CD14-positive monocyte (primary cell): ENCODE results near the gene MEGF6. TPM values are rescaled to one million over a fixed set of nuclear protein-coding genes. Genes with fewer than 3 reads are reported as not detected.

Source experiments
- DNase-seq, 3 donors: peaks; one replicate each; pipeline ENCODE4 v3.0.0-alpha.2; 2011 to 2022
- H2AFZ ChIP-seq: 2 replicates; pipeline ENCODE4 v1.6.0; 2012; ENCODE audit warnings: mild to moderate bottlenecking, low read depth, low read length, inconsistent platforms; ENCODE audit not compliant: insufficient read depth, poor library complexity, severe bottlenecking
- H3K27ac ChIP-seq, 2 donors: 1 replicate in 1 of 2; 2 replicates in 1 of 2; pipeline ENCODE4 v1.5.1; 2012 to 2013; ENCODE audit warnings: low read length in 2 of 2, control low read depth in 1 of 2, inconsistent platforms in 1 of 2, low read depth in 1 of 2, mild to moderate bottlenecking in 1 of 2
- H3K27me3 ChIP-seq, 2 donors: one replicate each; pipeline versions ENCODE4 v1.6.0 to v1.6.1; 2011 to 2013; ENCODE audit warnings: low read length in 2 of 2; ENCODE audit not compliant: control insufficient read depth in 2 of 2, insufficient read depth in 2 of 2
- H3K36me3 ChIP-seq, 2 donors: replicated peaks in 1 of 2; 1 replicate in 1 of 2; 2 replicates in 1 of 2; pipeline versions ENCODE4 v1.5.1 to v1.6.1; 2012 to 2013; ENCODE audit warnings: low read length in 2 of 2, control low read depth in 1 of 2, inconsistent platforms in 1 of 2, mild to moderate bottlenecking in 1 of 2; ENCODE audit not compliant: insufficient read depth in 2 of 2, control insufficient read depth in 1 of 2
- H3K4me1 ChIP-seq, 2 donors: 1 replicate in 1 of 2; 2 replicates in 1 of 2; pipeline versions ENCODE4 v1.5.1 to v1.6.1; 2012 to 2013; ENCODE audit warnings: low read length in 2 of 2, control low read depth in 1 of 2, inconsistent platforms in 1 of 2, mild to moderate bottlenecking in 1 of 2, moderate library complexity in 1 of 2; ENCODE audit not compliant: insufficient read depth in 2 of 2, control insufficient read depth in 1 of 2
- H3K4me2 ChIP-seq: replicated peaks from 2 replicates; pipeline ENCODE3; 2012; ENCODE audit warnings: low read length, moderate library complexity, mild to moderate bottlenecking; ENCODE audit not compliant: poor library complexity, severe bottlenecking; ENCODE audit errors: extremely low read depth
- H3K4me3 ChIP-seq, 3 experiments: fragments of 200-600 bp in 1 of 3; sonication (generic) in 1 of 3; replicated peaks in 1 of 3; 1 replicate in 2 of 3; 2 replicates in 1 of 3; pipeline ENCODE4 v1.5.1; 2011 to 2013; ENCODE audit warnings: low read length in 3 of 3, mild to moderate bottlenecking in 3 of 3, control low read depth in 2 of 3, low read depth in 2 of 3, inconsistent platforms in 1 of 3, moderate library complexity in 1 of 3
- H3K79me2 ChIP-seq: 2 replicates; pipeline ENCODE4 v1.6.0; 2012; ENCODE audit warnings: mild to moderate bottlenecking, control low read depth, inconsistent platforms, low read length, moderate library complexity; ENCODE audit not compliant: insufficient read depth
- H3K9ac ChIP-seq: 2 replicates; pipeline ENCODE4 v1.6.0; 2017; ENCODE audit warnings: low read length, mild to moderate bottlenecking; ENCODE audit not compliant: insufficient read depth, poor library complexity, severe bottlenecking
- H3K9me3 ChIP-seq, 2 donors: replicated peaks in 1 of 2; 1 replicate in 1 of 2; 2 replicates in 1 of 2; pipeline versions ENCODE4 v1.5.1 to v1.6.1; 2012 to 2013; ENCODE audit warnings: low read length in 2 of 2, control low read depth in 1 of 2; ENCODE audit not compliant: control insufficient read depth in 1 of 2, insufficient read depth in 1 of 2
- H4K20me1 ChIP-seq: 2 replicates; pipeline ENCODE4 v1.6.0; 2012; ENCODE audit warnings: mild to moderate bottlenecking, low read length, control low read depth, moderate library complexity; ENCODE audit not compliant: insufficient read depth
- H3K27ac Mint-ChIP-seq, 7 donors: one replicate each; pipeline ENCODE4 v1.8.0; 2020; ENCODE audit warnings: mild to moderate bottlenecking in 7 of 7, mixed read lengths in 7 of 7, moderate library complexity in 6 of 7, inconsistent platforms in 2 of 7
- H3K27me3 Mint-ChIP-seq, 3 donors: one replicate each; pipeline ENCODE4 v1.8.0; 2021 to 2022; ENCODE audit warnings: low read depth in 3 of 3, mild to moderate bottlenecking in 3 of 3, mixed read lengths in 3 of 3, moderate library complexity in 3 of 3, inconsistent platforms in 1 of 3
- H3K36me3 Mint-ChIP-seq, 2 donors: one replicate each; pipeline ENCODE4 v1.8.0; 2020; ENCODE audit warnings: mixed read lengths in 2 of 2, inconsistent platforms in 1 of 2, mild to moderate bottlenecking in 1 of 2
- H3K4me1 Mint-ChIP-seq: one replicate; pipeline ENCODE4 v1.8.0; 2020; ENCODE audit warnings: mild to moderate bottlenecking, mixed read lengths
- H3K4me3 Mint-ChIP-seq, 2 donors: one replicate each; pipeline ENCODE4 v1.8.0; 2020; ENCODE audit warnings: mild to moderate bottlenecking in 2 of 2, mixed read lengths in 2 of 2, moderate library complexity in 1 of 2
- H3K9me3 Mint-ChIP-seq, 7 donors: one replicate each; pipeline ENCODE4 v1.8.0; 2020 to 2022; ENCODE audit warnings: mixed read lengths in 7 of 7, mild to moderate bottlenecking in 6 of 7, moderate library complexity in 6 of 7, inconsistent platforms in 2 of 7
- WGBS: methylation state at CpG from one replicate; pipeline ENCODE4 v1.1.5; 2013; ENCODE audit warnings: missing lambda C conversion rate; ENCODE audit not compliant: insufficient coverage; 5-methylcytosine and 5-hydroxymethylcytosine counted together
- intact Hi-C, 2 donors: fragments of 100-400 bp; cut with micrococcal nuclease; formaldehyde crosslinking; loops; one replicate each; pipeline versions ENCODE4 v1.15.0 to v1.15.1; 2023
- polyA plus RNA-seq, 3 donors: library from polyadenylated mRNA; depleted of rRNA in 1 of 3; unstranded in 2 of 3; stranded (reverse) in 1 of 3; fragments of 300-500 nt in 2 of 3; fragments of >200 nt in 1 of 3; fragmentation: Illumina TruSeq in 2 of 3; gene quantifications; 1 replicate in 2 of 3; 2 replicates in 1 of 3; pipeline ENCODE4 v1.2.3, GENCODE V29; 2012 to 2021
- TF ChIP-seq, protein P1 (sequence below): fragments of 200-600 bp; IDR thresholded peaks from one replicate; pipeline ENCODE4 v1.8.0; 2022; ENCODE audit warnings: antibody characterized with exemption, mild to moderate bottlenecking

The MEGF6 gene
- polyA plus RNA-seq, 3 donors = 0.39 to 3.8 (median 1.2) TPM

DNA sequence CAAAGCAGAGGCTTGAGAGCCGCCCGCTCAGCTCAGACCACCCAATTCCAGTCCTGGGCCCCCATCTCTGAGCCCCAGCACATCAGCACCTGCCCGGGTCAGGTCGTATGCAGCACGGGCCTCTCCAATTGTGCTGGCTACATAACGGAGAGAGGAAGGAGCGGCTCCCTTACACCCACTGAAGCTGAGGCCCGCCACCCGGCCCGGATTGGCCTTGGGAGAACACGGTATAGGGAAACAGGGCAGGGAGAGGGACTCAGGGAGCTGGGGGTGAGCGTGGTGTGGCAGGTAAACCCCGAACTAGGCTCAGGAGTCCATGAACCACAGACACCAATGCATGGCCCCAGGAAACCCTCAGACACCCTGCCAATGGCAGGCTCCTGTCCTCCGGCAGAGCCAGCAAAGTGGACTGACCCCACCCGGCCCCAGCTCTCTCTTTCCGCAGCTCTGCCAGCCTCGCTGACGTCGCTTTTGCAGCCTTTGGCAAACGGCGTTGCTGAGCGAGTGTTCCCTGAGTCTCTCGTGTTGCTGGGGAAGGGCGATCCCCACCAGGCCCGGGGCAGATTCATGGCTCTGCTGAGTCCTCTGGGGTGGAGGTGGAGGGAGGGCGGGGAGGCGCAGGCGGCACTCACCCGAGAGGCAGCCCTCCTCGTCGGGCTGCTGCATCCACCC, 16.5 kb downstream of the MEGF6 start:
- H3K79me2 ChIP-seq = no peaks in the 10 kb centered on the region
- TF ChIP-seq, protein P1, sequence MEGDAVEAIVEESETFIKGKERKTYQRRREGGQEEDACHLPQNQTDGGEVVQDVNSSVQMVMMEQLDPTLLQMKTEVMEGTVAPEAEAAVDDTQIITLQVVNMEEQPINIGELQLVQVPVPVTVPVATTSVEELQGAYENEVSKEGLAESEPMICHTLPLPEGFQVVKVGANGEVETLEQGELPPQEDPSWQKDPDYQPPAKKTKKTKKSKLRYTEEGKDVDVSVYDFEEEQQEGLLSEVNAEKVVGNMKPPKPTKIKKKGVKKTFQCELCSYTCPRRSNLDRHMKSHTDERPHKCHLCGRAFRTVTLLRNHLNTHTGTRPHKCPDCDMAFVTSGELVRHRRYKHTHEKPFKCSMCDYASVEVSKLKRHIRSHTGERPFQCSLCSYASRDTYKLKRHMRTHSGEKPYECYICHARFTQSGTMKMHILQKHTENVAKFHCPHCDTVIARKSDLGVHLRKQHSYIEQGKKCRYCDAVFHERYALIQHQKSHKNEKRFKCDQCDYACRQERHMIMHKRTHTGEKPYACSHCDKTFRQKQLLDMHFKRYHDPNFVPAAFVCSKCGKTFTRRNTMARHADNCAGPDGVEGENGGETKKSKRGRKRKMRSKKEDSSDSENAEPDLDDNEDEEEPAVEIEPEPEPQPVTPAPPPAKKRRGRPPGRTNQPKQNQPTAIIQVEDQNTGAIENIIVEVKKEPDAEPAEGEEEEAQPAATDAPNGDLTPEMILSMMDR = no peak
- H3K27me3 Mint-ChIP-seq = peaks cover 8 to 13% (median 10%) of the 10 kb centered on the region in 3 donors
- H3K27ac ChIP-seq = no peak overlapping the region
- H3K4me1 Mint-ChIP-seq = peaks cover 22% of the 10 kb centered on the region
- no peak overlapping the region for H3K4me3 Mint-ChIP-seq
- no peaks in the 10 kb centered on the region for H3K36me3 ChIP-seq
- peaks cover 20 to 24% of the 10 kb centered on the region in 2 donors for H3K4me1 ChIP-seq
- 90% methylated on average over 23 of the region's 31 CpGs for WGBS
- H4K20me1 ChIP-seq = no peaks in the 10 kb centered on the region
- no peaks in the 10 kb centered on the region for H3K36me3 Mint-ChIP-seq
- H3K9ac ChIP-seq = no peak overlapping the region
- no peak overlapping the region for H2AFZ ChIP-seq
- H3K4me3 ChIP-seq = no peak overlapping the region
- intact Hi-C loops = loop anchor here in 1 of 2 donors (10.0 kb wide), 1 partner anchor 150 kb away; no protein-coding TSS in a partner anchor
- DNase-seq = no peak
- H3K27ac Mint-ChIP-seq = no peak overlapping the region
- H3K4me2 ChIP-seq = no peak overlapping the region
- no peaks in the 10 kb centered on the region for H3K9me3 ChIP-seq
- no peaks in the 10 kb centered on the region for H3K27me3 ChIP-seq
- no peaks in the 10 kb centered on the region for H3K9me3 Mint-ChIP-seq

DNA sequence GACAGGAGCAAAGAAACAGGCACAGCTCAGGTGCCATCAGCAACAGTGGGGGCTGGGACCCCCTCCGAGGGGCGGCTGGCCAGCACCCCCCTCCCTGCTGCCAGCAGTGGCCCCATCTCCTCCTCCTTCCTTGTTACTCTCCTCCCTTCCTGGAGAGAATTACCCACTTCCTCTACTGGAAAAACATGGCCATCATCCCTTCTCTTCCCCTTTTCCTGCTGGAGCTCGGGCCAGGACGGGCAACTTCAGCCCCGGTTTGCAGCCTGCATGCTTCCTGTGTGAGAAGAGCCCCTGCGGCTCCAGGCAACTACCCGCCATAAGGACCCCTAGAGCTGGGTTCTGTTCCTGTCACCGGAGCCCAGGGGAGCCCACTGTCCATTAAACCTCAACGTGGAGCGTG, 17.6 kb downstream of the MEGF6 start:
- Mint-ChIP-seq H3K4me1 (peaks cover 22% of the 10 kb centered on the region), H3K27me3 (peaks cover 8 to 13% (median 10%) of the 10 kb centered on the region in 3 donors), H3K36me3 (no peaks in the 10 kb centered on the region), H3K9me3 (no peaks in the 10 kb centered on the region), H3K27ac (no peak overlapping the region), H3K4me3 (no peak overlapping the region)
- Histone ChIP-seq H3K9ac (no peak overlapping the region), H3K36me3 (no peaks in the 10 kb centered on the region), H2AFZ (no peak overlapping the region), H4K20me1 (no peaks in the 10 kb centered on the region), H3K9me3 (no peaks in the 10 kb centered on the region), H3K27ac (no peak overlapping the region), H3K4me1 (peaks cover 20 to 24% of the 10 kb centered on the region in 2 donors), H3K27me3 (no peaks in the 10 kb centered on the region), H3K4me3 (no peak overlapping the region), H3K79me2 (no peaks in the 10 kb centered on the region), H3K4me2 (no peak overlapping the region)
- intact Hi-C loops = loop anchor here in 1 of 2 donors (10.0 kb wide), 1 partner anchor 149 kb away; no protein-coding TSS in a partner anchor
- WGBS = 24% methylated on average over 9 of the region's 10 CpGs
- TF ChIP-seq, protein P1 = no peak
- DNase-seq = no peak
